Stimulated activated CD8-positive, alpha-beta memory T cell treated with anti-CD3 and anti-CD28 coated beads, Interleukin-15, amount 100 ng/mL, for 1 hour (primary cell): Measurements from ENCODE around the gene BLOC1S6.

Experiments used
- DNase-seq: peaks from one replicate; pipeline ENCODE4 v3.0.0-alpha.2; 2020; ENCODE audit warnings: low read depth

Gene BLOC1S6

GRCh38 chr15:45587095-45587862 lies at the start of gene BLOC1S6:
Gene BLOC1S6 (plus strand): TSS chr15:45587379. CDS start chr15:45587444, 65 bp downstream.
- DNase-seq: peak; percentile 77

GRCh38 chr15:45539680-45540079 lies 47.5 kb upstream of the BLOC1S6 start:
- no peak for DNase-seq

- DNase-seq: no peak
Observed at GRCh38 chr15:45540531-45540930, 46.6 kb upstream of the BLOC1S6 start.

GRCh38 chr15:45543051-45543450 lies 44.1 kb upstream of the BLOC1S6 start:
- no peak for DNase-seq

GRCh38 chr15:45544266-45545023 lies 42.7 kb upstream of the BLOC1S6 start:
- DNase-seq: no peak

GRCh38 chr15:45546789-45547188 lies 40.4 kb upstream of the BLOC1S6 start:
- DNase-seq: no peak

GRCh38 chr15:45548753-45549520 lies 38.2 kb upstream of the BLOC1S6 start:
- DNase-seq: no peak

GRCh38 chr15:45549541-45550220 lies 37.5 kb upstream of the BLOC1S6 start:
- no peak for DNase-seq

GRCh38 chr15:45550436-45550835 lies 36.7 kb upstream of the BLOC1S6 start:
- no peak for DNase-seq

GRCh38 chr15:45551676-45552075 lies 35.5 kb upstream of the BLOC1S6 start:
- DNase-seq: no peak

- DNase-seq: no peak
Observed at GRCh38 chr15:45555934-45556608, 31.1 kb upstream of the BLOC1S6 start.

- no peak for DNase-seq
Observed at GRCh38 chr15:45572617-45573016, 14.6 kb upstream of the BLOC1S6 start.

GRCh38 chr15:45573961-45574629 lies 13.1 kb upstream of the BLOC1S6 start:
- no peak for DNase-seq

GRCh38 chr15:45581919-45582318 lies 5.3 kb upstream of the BLOC1S6 start:
- DNase-seq: no peak

- DNase-seq: no peak
Observed at GRCh38 chr15:45583731-45584639, 3.2 kb upstream of the BLOC1S6 start.

- no peak for DNase-seq
Observed at GRCh38 chr15:45585069-45585791, 1.9 kb upstream of the BLOC1S6 start.

- no peak for DNase-seq
Observed at GRCh38 chr15:45586125-45586524, 1.1 kb upstream of the BLOC1S6 start.

GRCh38 chr15:45586601-45587094 lies 531 bp upstream of the BLOC1S6 start:
- DNase-seq: no peak

GRCh38 chr15:45587863-45588170 lies 638 bp downstream of the BLOC1S6 start:
- DNase-seq: no peak
